Activated naive CD4-positive, alpha-beta T cell treated with anti-CD3 and anti-CD28 coated beads, Interleukin-2, amount 10 ng/mL, durations not matched to agents 7 days and 5 days (primary cell): ENCODE measurements around the gene ASCC2.
"Not testable (repeated sequence)": the region's sequence is repeated elsewhere in the genome, so short reads cannot be mapped to it uniquely, and the experiment has no call there.

Source experiments
- CTCF ChIA-PET: fragments of 350-600 bp; sonication (Branson Sonifier 250); formaldehyde crosslinking; loops from one replicate; lab custom pipeline; 2021; ENCODE audit warnings: antibody characterized with exemption; lab: Charles Lee
- DNase-seq: peaks from one replicate; pipeline ENCODE4 v3.0.0-alpha.2; 2020
- H3K27ac Mint-ChIP-seq: one replicate; pipeline ENCODE4 v1.8.0; 2021; ENCODE audit warnings: mild to moderate bottlenecking, moderate library complexity, mixed read lengths
- H3K27me3 Mint-ChIP-seq: one replicate; pipeline ENCODE4 v1.8.0; 2021; ENCODE audit warnings: mild to moderate bottlenecking, mixed read lengths
- H3K36me3 Mint-ChIP-seq: one replicate; pipeline ENCODE4 v1.8.0; 2021; ENCODE audit warnings: mixed read lengths
- H3K4me1 Mint-ChIP-seq: one replicate; pipeline ENCODE4 v1.8.0; 2021; ENCODE audit warnings: mixed read lengths
- H3K4me3 Mint-ChIP-seq: one replicate; pipeline ENCODE4 v1.8.0; 2021; ENCODE audit warnings: mild to moderate bottlenecking, moderate library complexity, mixed read lengths
- H3K9me3 Mint-ChIP-seq: one replicate; pipeline ENCODE4 v1.8.0; 2021; ENCODE audit warnings: mixed read lengths

The ASCC2 gene

DNA sequence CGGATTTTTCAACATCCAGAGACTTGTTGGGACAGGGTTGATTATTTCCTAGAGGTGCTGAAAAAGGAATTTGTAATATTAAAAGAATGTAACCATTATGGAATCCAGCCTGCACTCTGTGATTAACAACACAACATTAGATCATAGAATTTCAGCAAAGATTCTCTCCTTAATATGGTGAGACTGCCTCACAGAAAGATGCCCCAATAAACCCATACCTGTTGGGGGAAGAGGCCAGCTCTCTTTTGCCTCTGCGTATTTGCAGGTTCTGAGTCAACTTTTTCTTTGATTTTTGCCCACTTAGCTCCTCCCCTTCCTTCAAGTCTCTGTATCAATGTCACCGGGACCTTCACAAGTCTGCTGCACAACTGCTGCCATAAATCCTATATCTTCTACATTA lies 32.5 kb upstream of the ASCC2 start:
- no peak overlapping the region for H3K4me3 Mint-ChIP-seq
- no peaks in the 10 kb centered on the region for H3K9me3 Mint-ChIP-seq
- CTCF ChIA-PET: interaction anchor here (1.3 kb wide), 1 partner anchor 13 kb away, joined by 3 read pairs; no protein-coding TSS in a partner anchor
- peak; percentile 26 for DNase-seq
- H3K4me1 Mint-ChIP-seq: peaks cover 7% of the 10 kb centered on the region
- no peaks in the 10 kb centered on the region for H3K36me3 Mint-ChIP-seq
- H3K27me3 Mint-ChIP-seq: peaks cover 19% of the 10 kb centered on the region
- H3K27ac Mint-ChIP-seq: no peak overlapping the region

GRCh38 chr22:29867851-29868250 lies 29.8 kb upstream of the ASCC2 start:
- Mint-ChIP-seq H3K27ac (no peak overlapping the region), H3K27me3 (peaks cover 17% of the 10 kb centered on the region), H3K36me3 (no peaks in the 10 kb centered on the region), H3K4me1 (peaks cover 7% of the 10 kb centered on the region), H3K4me3 (no peak overlapping the region), H3K9me3 (no peaks in the 10 kb centered on the region)
- no peak for DNase-seq
- CTCF ChIA-PET: no interaction called here

DNA sequence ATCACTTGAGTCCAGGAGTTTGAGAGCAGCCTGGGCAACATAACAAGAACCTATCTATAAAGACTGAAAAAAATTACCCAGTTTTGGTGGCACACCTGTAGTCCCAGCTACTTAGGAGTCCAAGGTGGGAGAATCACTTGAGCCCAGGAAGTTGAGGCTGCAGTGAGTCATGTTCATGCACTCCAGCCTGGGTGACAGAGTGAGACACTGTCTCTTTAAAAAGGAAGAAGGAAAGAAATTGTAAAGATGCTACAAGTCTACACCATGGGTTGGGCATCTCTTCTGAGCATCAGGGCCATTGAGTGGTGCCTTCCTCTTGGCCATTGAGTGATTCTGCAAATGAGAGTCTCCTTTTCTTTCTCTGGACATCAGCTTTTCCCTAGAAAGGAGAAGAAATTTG lies 29.2 kb upstream of the ASCC2 start:
- H3K4me1 Mint-ChIP-seq: peaks cover 7% of the 10 kb centered on the region
- H3K27me3 Mint-ChIP-seq: peaks cover 12% of the 10 kb centered on the region
- H3K36me3 Mint-ChIP-seq: no peaks in the 10 kb centered on the region
- DNase-seq: no peak
- no peaks in the 10 kb centered on the region for H3K9me3 Mint-ChIP-seq
- CTCF ChIA-PET: no interaction called here
- no peak overlapping the region for H3K4me3 Mint-ChIP-seq
- H3K27ac Mint-ChIP-seq: no peak overlapping the region

- H3K4me3 Mint-ChIP-seq, H3K36me3 Mint-ChIP-seq, DNase-seq, H3K9me3 Mint-ChIP-seq, H3K27ac Mint-ChIP-seq, CTCF ChIA-PET, H3K4me1 Mint-ChIP-seq: not testable (repeated sequence)
- H3K27me3 Mint-ChIP-seq: peaks cover 11% of the 10 kb centered on the region
Observed at GRCh38 chr22:29865572-29865971, 27.5 kb upstream of the ASCC2 start.

- no peak overlapping the region for H3K27ac Mint-ChIP-seq
- DNase-seq: no peak
- no peaks in the 10 kb centered on the region for H3K4me1 Mint-ChIP-seq
- H3K9me3 Mint-ChIP-seq: no peaks in the 10 kb centered on the region
- H3K4me3 Mint-ChIP-seq: no peak overlapping the region
- H3K36me3 Mint-ChIP-seq: no peaks in the 10 kb centered on the region
- H3K27me3 Mint-ChIP-seq: peaks cover 8% of the 10 kb centered on the region
- CTCF ChIA-PET: interaction anchor here (1.0 to 1.4 kb wide), 2 partner anchors 12 to 19 kb away, joined by 4 to 5 read pairs; no protein-coding TSS in a partner anchor
Observed at GRCh38 chr22:29861672-29862297, 23.7 kb upstream of the ASCC2 start.

GRCh38 chr22:29860006-29860766 lies 22.1 kb upstream of the ASCC2 start:
- Mint-ChIP-seq H3K4me3 (no peak overlapping the region), H3K9me3 (no peaks in the 10 kb centered on the region), H3K4me1 (no peaks in the 10 kb centered on the region), H3K27me3 (peaks cover 6% of the 10 kb centered on the region), H3K36me3 (no peaks in the 10 kb centered on the region), H3K27ac (no peak overlapping the region)
- CTCF ChIA-PET: interaction anchor here (0.7 kb wide), 2 partner anchors 26 to 49 kb away, joined by 3 to 4 read pairs; no protein-coding TSS in a partner anchor
- no peak for DNase-seq

DNA sequence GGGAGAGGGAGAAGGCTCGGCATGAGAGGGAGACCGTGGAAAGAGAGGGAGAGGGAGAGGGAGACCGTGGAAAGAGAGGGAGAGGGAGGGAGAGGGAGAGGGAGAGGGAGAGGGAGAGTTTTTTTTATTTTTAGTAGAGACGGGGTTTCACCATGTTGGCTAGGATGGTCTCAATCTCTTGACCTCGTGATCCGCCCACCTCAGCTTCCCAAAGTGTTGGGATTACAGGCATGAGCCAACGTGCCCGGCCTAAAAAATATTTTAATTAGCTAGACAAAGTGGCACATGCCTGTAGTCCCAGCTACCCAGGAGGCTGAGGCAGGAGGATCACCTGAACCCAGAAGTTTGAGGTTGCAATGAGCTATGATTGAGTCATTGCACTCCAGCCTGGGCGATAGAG lies 21.0 kb upstream of the ASCC2 start:
- not testable (repeated sequence) for H3K36me3 Mint-ChIP-seq, H3K27me3 Mint-ChIP-seq

DNA sequence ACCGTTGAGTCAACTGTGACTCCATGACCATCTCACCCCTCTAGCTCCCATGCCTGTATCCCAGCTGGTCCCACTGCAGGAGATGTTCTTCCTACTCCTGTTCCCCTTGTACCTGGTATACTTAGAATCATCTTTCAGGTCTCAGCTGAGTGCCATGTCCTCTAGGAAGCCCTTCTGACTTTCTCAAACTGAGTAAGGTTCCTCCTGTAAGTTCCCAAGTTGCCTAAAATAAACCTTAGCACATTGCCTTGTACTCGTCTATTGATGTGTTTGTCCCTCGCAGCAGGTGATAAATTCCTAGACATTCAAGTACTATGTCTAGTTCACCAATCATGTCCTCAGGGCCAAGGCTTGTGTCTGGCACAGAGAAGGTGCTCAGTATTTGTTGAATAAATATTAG lies 18.4 kb upstream of the ASCC2 start:
- Mint-ChIP-seq H3K4me3 (no peak overlapping the region), H3K9me3 (no peaks in the 10 kb centered on the region), H3K27ac (no peak overlapping the region), H3K4me1 (no peaks in the 10 kb centered on the region), H3K36me3 (no peaks in the 10 kb centered on the region), H3K27me3 (peaks cover 9% of the 10 kb centered on the region)
- no peak for DNase-seq
- CTCF ChIA-PET: no interaction called here

More for the DNA sequence above, 21.0 kb upstream of the ASCC2 start:
- CTCF ChIA-PET: interaction anchor here (0.6 kb wide), 1 partner anchor 215 kb away, joined by 5 read pairs; no protein-coding TSS in a partner anchor
- not testable (repeated sequence) for DNase-seq, H3K4me3 Mint-ChIP-seq, H3K27ac Mint-ChIP-seq, H3K9me3 Mint-ChIP-seq, H3K4me1 Mint-ChIP-seq

DNA sequence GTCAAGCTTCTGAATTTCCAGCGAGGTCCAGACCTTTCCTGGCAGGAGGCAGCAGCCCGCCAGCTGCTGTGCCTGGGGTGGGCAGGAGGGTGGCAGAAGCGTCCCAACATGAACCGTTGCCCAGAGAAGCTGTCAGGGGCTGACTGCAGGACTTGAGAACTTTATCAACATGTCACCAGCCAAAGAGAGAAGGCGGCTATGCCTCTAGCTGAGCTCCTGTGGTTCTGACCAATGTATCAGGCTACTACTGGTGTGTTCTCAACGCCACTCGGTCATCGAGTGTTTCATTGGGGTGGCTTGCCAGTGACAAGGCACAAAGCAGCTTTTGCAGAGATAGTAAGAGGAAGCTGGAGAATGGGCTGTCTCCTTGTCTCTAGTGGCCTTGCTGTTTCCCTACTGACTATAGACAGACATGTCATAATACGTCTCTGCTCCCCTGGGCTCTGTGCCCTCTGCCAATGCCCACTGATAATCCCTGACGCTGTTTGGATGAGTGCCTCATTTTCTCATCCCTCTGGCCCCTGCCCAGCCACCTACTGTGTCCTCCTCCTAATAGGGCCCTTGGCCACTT lies 17.6 kb upstream of the ASCC2 start:
- Mint-ChIP-seq H3K4me3 (no peak overlapping the region), H3K27me3 (peaks cover 8% of the 10 kb centered on the region), H3K27ac (no peak overlapping the region), H3K36me3 (no peaks in the 10 kb centered on the region), H3K4me1 (no peaks in the 10 kb centered on the region), H3K9me3 (no peaks in the 10 kb centered on the region)
- CTCF ChIA-PET: interaction anchor here (0.6 kb wide), 1 partner anchor 148 kb away, joined by 3 read pairs; no protein-coding TSS in a partner anchor
- DNase-seq: no peak

- CTCF ChIA-PET: no interaction called here
- Mint-ChIP-seq H3K36me3 (no peaks in the 10 kb centered on the region), H3K4me1 (no peaks in the 10 kb centered on the region), H3K27ac (no peak overlapping the region), H3K4me3 (no peak overlapping the region), H3K9me3 (no peaks in the 10 kb centered on the region), H3K27me3 (peaks cover 5% of the 10 kb centered on the region)
- no peak for DNase-seq
Observed at GRCh38 chr22:29854432-29854831, 16.4 kb upstream of the ASCC2 start.

GRCh38 chr22:29848111-29848510 lies 10.0 kb upstream of the ASCC2 start:
- peaks cover 12% of the 10 kb centered on the region for H3K27me3 Mint-ChIP-seq
- H3K27ac Mint-ChIP-seq: no peak overlapping the region
- no peak for DNase-seq
- no peaks in the 10 kb centered on the region for H3K36me3 Mint-ChIP-seq
- H3K9me3 Mint-ChIP-seq: peaks cover 4% of the 10 kb centered on the region
- no peaks in the 10 kb centered on the region for H3K4me1 Mint-ChIP-seq
- CTCF ChIA-PET: no interaction called here
- no peak overlapping the region for H3K4me3 Mint-ChIP-seq

- CTCF ChIA-PET: no interaction called here
- H3K27ac Mint-ChIP-seq: no peak overlapping the region
- DNase-seq: no peak
- H3K9me3 Mint-ChIP-seq: peaks cover 4% of the 10 kb centered on the region
- H3K4me3 Mint-ChIP-seq: no peak overlapping the region
- peaks cover 12% of the 10 kb centered on the region for H3K27me3 Mint-ChIP-seq
- no peaks in the 10 kb centered on the region for H3K36me3 Mint-ChIP-seq
- H3K4me1 Mint-ChIP-seq: no peaks in the 10 kb centered on the region
Observed at GRCh38 chr22:29846290-29846689, 8.2 kb upstream of the ASCC2 start.

DNA sequence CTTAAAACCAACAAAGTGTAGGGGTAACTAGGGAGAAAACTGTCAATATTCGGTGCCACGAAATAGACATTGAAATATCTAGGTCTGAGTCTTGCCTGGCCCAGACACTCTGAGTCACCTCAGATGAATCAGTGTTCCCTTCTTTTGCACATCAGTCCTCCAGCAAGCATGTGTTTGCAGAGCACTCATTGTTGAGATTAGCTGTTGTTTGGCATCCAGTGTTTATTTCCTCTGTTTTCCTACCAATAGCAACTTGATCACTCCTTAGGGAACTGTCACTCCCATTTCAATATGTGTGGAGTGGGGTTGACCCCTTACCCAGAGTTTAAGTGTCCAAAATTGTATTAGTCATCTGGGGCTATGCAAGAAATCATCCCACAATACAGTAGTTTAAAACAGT lies 4.7 kb upstream of the ASCC2 start:
- CTCF ChIA-PET: interaction anchor here (0.9 kb wide), 1 partner anchor 19 kb away, joined by 4 read pairs; no protein-coding TSS in a partner anchor
- DNase-seq: no peak
- Mint-ChIP-seq H3K4me3 (no peak overlapping the region), H3K27me3 (no peaks in the 10 kb centered on the region), H3K9me3 (peaks cover 4% of the 10 kb centered on the region), H3K36me3 (peaks cover under 1% of the 10 kb centered on the region), H3K4me1 (peaks cover 10% of the 10 kb centered on the region), H3K27ac (no peak overlapping the region)

GRCh38 chr22:29842172-29842571 lies 4.1 kb upstream of the ASCC2 start:
- CTCF ChIA-PET: interaction anchor here (0.9 kb wide), 1 partner anchor 20 kb away, joined by 4 read pairs; no protein-coding TSS in a partner anchor
- peaks cover 16% of the 10 kb centered on the region for H3K4me1 Mint-ChIP-seq
- H3K27ac Mint-ChIP-seq: no peak overlapping the region
- H3K4me3 Mint-ChIP-seq: no peak overlapping the region
- H3K9me3 Mint-ChIP-seq: peaks cover 4% of the 10 kb centered on the region
- DNase-seq: no peak
- no peaks in the 10 kb centered on the region for H3K27me3 Mint-ChIP-seq
- peaks cover 5% of the 10 kb centered on the region for H3K36me3 Mint-ChIP-seq
